ENCODE measurements around the gene PIGS.

The PIGS gene

DNA sequence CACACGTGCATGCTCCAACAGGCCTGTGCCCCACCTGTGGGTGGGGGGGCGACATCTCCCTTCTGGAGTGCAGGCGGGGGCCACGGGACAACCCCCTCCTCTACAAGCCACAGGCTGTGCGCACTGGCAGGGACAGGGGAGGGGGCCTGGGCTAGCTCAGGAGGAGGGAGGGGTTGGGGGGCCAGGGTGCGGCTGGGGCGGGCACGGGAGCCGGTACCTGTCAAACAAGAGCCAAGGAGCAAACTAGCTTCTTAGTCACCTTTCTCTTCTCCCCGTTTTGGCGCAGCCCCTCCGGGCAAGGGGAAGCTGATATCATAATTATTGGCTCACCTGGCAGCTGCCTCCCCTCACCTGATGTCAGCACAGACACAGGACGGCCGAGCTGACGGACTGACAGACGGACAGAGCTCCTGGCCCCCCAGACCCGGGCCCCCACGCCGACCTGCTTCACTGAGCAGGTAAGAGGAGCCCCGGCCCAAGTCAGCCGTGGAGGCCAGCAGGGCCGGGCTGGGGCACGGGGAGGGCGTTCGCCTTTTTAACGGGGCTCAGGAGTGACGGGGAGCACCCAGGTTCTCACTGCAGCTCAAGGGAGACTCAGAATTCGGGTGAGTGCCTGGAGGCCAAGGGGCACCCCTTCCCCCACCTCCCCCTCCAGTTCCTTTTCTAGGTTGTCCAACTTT is 65.2 kb downstream of the PIGS start, which contains the start of gene FOXN1:
FOXN1 (plus strand) TSS at position 363 of the 680 bp plus-strand sequence. CDS start 17,622 bp downstream, outside the sequence.
- DNase-seq, result no peak

DNA sequence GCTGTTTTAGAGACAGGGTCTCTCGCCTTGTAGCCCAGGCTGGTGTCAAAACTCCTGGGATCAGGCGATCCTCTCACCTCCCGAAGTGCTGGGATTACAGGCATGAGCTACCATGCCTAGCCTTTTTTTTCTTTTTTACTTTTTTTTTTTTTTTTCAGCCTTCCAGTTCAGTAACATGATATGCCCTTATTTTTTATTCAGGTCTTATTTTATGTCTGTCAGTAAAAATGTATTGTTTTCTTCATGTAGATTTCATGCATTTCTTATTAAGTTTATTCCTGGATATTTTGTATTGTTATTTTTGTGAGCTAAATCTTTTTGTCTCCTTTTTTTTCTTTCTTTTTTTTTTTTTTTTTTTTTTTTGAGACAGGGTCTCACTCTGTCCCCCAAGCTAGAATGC is 67.9 kb downstream of the PIGS start:
- DNase-seq, result no peak

Data from GDM1 (cell line).